ENCODE results near the gene ULK1. TPM values are rescaled to one million over a fixed set of nuclear protein-coding genes. Genes with fewer than 3 reads are reported as not detected.
"Not testable (repeated sequence)": the region's sequence is repeated elsewhere in the genome, so short reads cannot be mapped to it uniquely, and the experiment has no call there.

Gene ULK1
- total RNA-seq, 2 experiments from 2014 or later: 35.2 to 42.2 TPM

DNA sequence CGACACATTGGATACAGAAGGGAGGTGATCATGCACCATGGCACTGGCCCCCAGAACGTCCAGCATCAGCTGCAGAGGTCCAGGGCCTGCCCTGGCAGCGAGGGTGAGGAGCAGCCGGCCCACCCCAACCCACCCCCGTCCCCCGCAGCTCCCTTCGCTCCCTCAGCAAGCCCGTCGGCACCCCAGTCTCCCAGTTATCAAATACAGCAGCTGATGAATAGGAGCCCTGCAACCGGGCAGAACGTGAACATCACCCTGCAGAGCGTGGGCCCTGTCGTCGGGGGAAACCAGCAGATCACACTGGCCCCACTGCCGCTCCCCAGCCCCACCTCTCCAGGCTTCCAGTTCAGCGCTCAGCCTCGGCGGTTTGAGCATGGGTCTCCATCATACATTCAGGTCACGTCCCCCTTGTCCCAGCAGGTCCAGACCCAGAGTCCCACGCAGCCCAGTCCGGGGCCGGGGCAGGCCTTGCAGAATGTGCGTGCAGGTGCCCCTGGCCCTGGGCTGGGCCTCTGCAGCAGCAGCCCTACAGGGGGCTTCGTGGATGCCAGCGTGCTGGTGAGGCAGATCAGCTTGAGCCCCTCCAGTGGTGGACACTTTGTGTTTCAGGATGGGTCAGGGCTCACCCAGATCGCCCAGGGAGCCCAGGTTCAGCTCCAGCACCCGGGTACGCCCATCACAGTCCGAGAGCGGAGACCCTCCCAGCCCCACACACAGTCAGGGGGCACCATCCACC, 66.3 kb downstream of the ULK1 start:
- H3K36me3 Mint-ChIP-seq (ENCODE audit: low read depth): peaks cover 31% of the 10 kb centered on the region

GRCh38 chr12:131961328-131961727, 66.9 kb downstream of the ULK1 start:
- H3K27ac Mint-ChIP-seq, CTCF ChIA-PET, POLR2A ChIA-PET, H3K27me3 Mint-ChIP-seq, DNase-seq, H3K9me3 Mint-ChIP-seq, H3K4me3 Mint-ChIP-seq: not testable (repeated sequence)
- peaks cover 29% of the 10 kb centered on the region for H3K36me3 Mint-ChIP-seq (ENCODE audit: low read depth)
- H3K4me1 Mint-ChIP-seq: peaks cover 45% of the 10 kb centered on the region

More for the DNA sequence above, 66.3 kb downstream of the ULK1 start:
- H3K27ac Mint-ChIP-seq, H3K27me3 Mint-ChIP-seq, H3K9me3 Mint-ChIP-seq, H3K4me3 Mint-ChIP-seq, POLR2A ChIA-PET, CTCF ChIA-PET, DNase-seq: not testable (repeated sequence)
- H3K4me1 Mint-ChIP-seq: peaks cover 51% of the 10 kb centered on the region

- CTCF ChIA-PET: interaction anchor here (0.6 kb wide), 1 partner anchor 192 kb away, joined by 3 read pairs; no protein-coding TSS in a partner anchor
- Mint-ChIP-seq H3K4me1 (peaks cover 42% of the 10 kb centered on the region), H3K4me3 (no peak overlapping the region), H3K36me3 (ENCODE audit: low read depth) (peaks cover 29% of the 10 kb centered on the region), H3K27ac (no peak overlapping the region), H3K27me3 (no peaks in the 10 kb centered on the region), H3K9me3 (no peaks in the 10 kb centered on the region)
- POLR2A ChIA-PET: no interaction called here
- DNase-seq: no peak
Measured at GRCh38 chr12:131962069-131962468, 67.6 kb downstream of the ULK1 start.

GRCh38 chr12:131963381-131963780, 69.0 kb downstream of the ULK1 start:
- POLR2A ChIA-PET: interaction anchor here (1.3 kb wide), 1 partner anchor 13 kb away, joined by 5 read pairs; the partner anchor contains the start of gene EP400
- H3K27ac Mint-ChIP-seq: no peak overlapping the region
- peaks cover 35% of the 10 kb centered on the region for H3K4me1 Mint-ChIP-seq
- CTCF ChIA-PET: interaction anchor here (0.9 to 1.1 kb wide), 2 partner anchors 10 to 21 kb away, joined by 3 to 4 read pairs; no protein-coding TSS in a partner anchor
- H3K9me3 Mint-ChIP-seq: no peaks in the 10 kb centered on the region
- H3K27me3 Mint-ChIP-seq: no peaks in the 10 kb centered on the region
- H3K36me3 Mint-ChIP-seq (ENCODE audit: low read depth): peaks cover 35% of the 10 kb centered on the region
- DNase-seq: no peak
- H3K4me3 Mint-ChIP-seq: no peak overlapping the region

DNA sequence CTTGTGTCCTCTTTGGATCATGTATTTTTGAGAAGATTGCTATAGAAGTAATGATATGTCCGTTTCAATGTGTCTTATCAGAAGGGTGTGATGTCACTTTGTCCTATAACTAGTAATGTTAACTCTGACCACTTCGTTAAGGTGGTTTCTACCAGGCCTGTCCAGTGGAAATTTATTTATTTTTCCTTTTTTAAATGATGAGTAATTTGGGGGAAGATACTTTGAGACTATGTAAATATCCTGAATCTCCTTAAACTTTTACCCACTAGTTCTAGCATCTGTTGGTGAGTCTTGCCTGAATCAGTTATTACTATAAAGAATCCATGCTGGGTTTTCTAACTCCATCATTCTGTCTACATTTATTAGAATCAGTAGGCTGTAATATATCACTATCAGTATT, 70.7 kb downstream of the ULK1 start:
- Mint-ChIP-seq H3K4me3 (no peak overlapping the region), H3K27ac (no peak overlapping the region), H3K36me3 (ENCODE audit: low read depth) (peaks cover 38% of the 10 kb centered on the region), H3K27me3 (no peaks in the 10 kb centered on the region), H3K9me3 (no peaks in the 10 kb centered on the region), H3K4me1 (peaks cover 24% of the 10 kb centered on the region)
- ChIA-PET CTCF (no interaction called here), POLR2A (interaction anchor here (1.3 kb wide), 1 partner anchor 12 kb away, joined by 3 read pairs; no protein-coding TSS in a partner anchor)
- DNase-seq: no peak

DNA sequence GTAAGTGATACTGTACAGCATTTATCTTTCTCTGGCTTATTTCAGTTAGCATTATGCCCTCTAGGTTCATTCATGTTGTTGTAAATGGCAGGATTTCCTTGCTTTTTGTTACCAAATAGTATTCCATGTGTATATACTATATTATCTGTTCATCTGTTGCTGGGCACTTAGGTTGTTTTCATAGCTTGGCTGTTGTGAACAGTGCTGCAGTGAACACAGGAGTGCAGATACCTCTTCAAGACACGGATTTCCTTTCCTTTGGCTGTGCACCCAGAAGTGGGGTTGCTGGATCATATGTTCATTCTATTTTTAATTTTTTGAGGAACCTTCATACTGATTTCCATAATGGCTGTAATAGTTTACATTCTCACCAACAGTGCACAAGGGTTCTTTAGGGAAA, 76.8 kb downstream of the ULK1 start:
- DNase-seq: no peak
- ChIA-PET CTCF (no interaction called here), POLR2A (no interaction called here)
- peaks cover 3% of the 10 kb centered on the region for H3K4me1 Mint-ChIP-seq
- H3K27ac Mint-ChIP-seq: no peak overlapping the region
- H3K4me3 Mint-ChIP-seq: no peak overlapping the region
- peaks cover 17% of the 10 kb centered on the region for H3K36me3 Mint-ChIP-seq (ENCODE audit: low read depth)
- no peaks in the 10 kb centered on the region for H3K9me3 Mint-ChIP-seq
- no peaks in the 10 kb centered on the region for H3K27me3 Mint-ChIP-seq

Other genes starting within 250 kb of the ULK1 start
- gene SFSWAP, start 183.5 kb upstream of the ULK1 start, total RNA-seq: 10 to 100 TPM; 43.7 to 48.0 TPM
- gene MMP17, start 66.2 kb upstream of the ULK1 start, total RNA-seq: 1 to 10 TPM in 1 of 2 experiments, under 1 TPM in 1; 0.48 to 1.1 TPM
- gene PUS1, start 34.7 kb downstream of the ULK1 start, total RNA-seq: 10 to 100 TPM; 32.9 to 34.7 TPM
- gene EP400, start 55.3 kb downstream of the ULK1 start, total RNA-seq: 10 to 100 TPM; 42.2 to 43.4 TPM
- gene DDX51, start 249.7 kb downstream of the ULK1 start, total RNA-seq: 10 to 100 TPM; 17.9 to 18.6 TPM
- 10 to 100 TPM; 23.4 to 23.6 TPM for gene NOC4L, start 249.8 kb downstream of the ULK1 start, total RNA-seq

All from activated CD4-positive, alpha-beta memory T cell treated with anti-CD3 and anti-CD28 coated beads, Interleukin-2, amount 10 ng/mL, durations not matched to agents 7 days and 5 days (primary cell).